ENCODE measurements around the gene P4HA1.

The P4HA1 gene

GRCh38 chr10:72981028-72981881 is 115.4 kb downstream of the P4HA1 start:
- DNase-seq (ENCODE audit: low read depth in 3 of 3): no peak

- DNase-seq (ENCODE audit: low read depth in 3 of 3): no peak
These were observed 116.3 kb downstream of the P4HA1 start for GRCh38 chr10:72980348-72980747.

GRCh38 chr10:72979709-72980108 is 117.0 kb downstream of the P4HA1 start:
- no peak for DNase-seq (ENCODE audit: low read depth in 3 of 3)

- DNase-seq (ENCODE audit: low read depth in 3 of 3): no peak
These were observed 119.8 kb downstream of the P4HA1 start for GRCh38 chr10:72976886-72977285.

Measured in stimulated activated CD4-positive, alpha-beta T cell treated with anti-CD3 and anti-CD28 coated beads, TNF-alpha, amount 100 ng/mL, for 4 hours (primary cell).